HG03457 (cell line): ENCODE data around the gene MRPL27.
"Not testable (repeated sequence)": the region's sequence is repeated elsewhere in the genome, so short reads cannot be mapped to it uniquely, and the experiment has no call there.

Source experiments
- ATAC-seq: cut with Tn5 transposase; IDR thresholded peaks from one replicate; pipeline ENCODE4 v1.9.1; 2021; ENCODE audit warnings: moderate number of reproducible peaks; ENCODE audit not compliant: unreplicated experiment

MRPL27 gene

DNA sequence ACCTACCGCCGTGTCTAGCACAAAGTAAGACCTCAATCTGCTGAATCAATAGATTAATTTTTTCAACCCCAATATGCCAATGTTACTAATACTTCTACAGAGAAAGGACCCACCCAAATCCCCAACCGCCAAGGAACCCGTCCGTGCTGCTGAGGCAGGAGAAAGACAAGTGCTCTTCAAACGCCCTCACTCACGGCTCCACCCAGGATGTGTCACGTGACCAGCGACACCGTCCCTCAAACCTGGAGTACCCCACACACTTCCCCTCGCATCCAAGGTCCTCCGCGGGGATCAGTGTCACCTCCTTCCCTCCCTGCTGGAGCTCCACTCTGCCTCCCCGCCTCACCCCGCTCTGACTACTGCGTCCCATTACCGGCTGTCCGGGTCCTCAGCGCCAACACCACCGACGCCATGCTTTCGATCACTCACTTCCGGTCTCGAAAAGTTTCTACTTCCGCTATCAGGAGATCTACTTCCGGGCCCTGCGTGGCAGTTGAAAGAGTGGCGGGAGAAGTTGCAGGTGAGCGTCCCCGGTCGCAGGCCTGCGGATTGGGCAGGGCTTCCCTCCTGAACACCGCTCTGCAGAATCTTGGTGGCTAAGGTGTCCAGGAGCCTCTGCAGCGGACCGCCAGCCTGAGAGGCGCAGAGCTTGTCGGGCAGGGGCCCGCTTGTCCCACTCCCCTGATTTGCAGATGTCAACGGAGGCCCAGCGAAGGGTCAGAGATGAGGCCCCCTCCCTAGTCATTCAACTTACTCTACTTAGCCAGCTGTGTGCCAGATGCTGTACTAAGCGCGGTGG lies at the start of gene MRPL27, which contains the start of gene EME1:
Gene MRPL27, minus strand, starts transcription at position 427 of the 799 bp plus-strand sequence. Its CDS starts 14 bp downstream, at position 413.
Gene EME1, plus strand, starts transcription at position 472 of the 799 bp plus-strand sequence. CDS start 1,980 bp downstream, outside the sequence.
- peak; percentile 57 for ATAC-seq

DNA sequence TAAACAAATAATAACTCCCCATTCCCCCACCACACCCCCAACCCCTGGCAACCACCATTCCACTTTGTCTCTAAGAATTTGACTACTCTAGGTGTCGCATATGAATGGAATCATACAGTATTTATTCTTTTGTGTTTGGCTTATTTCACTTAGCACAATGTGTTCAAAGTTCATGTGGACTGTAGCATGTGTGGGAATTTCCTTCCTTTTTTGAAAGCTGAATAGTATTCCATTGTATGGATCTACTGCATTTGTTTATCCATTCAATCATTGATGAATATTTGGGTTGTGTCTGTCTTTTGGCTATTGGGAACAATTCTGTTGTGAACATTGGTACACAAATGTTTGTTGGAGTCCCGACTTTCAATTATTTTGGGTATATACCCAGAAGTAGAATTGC lies 49.8 kb upstream of the MRPL27 start:
- no peak for ATAC-seq

GRCh38 chr17:50421308-50422051 lies 48.5 kb upstream of the MRPL27 start:
- ATAC-seq = no peak

- ATAC-seq = no peak
Observed at GRCh38 chr17:50420419-50421112, 47.6 kb upstream of the MRPL27 start.

DNA sequence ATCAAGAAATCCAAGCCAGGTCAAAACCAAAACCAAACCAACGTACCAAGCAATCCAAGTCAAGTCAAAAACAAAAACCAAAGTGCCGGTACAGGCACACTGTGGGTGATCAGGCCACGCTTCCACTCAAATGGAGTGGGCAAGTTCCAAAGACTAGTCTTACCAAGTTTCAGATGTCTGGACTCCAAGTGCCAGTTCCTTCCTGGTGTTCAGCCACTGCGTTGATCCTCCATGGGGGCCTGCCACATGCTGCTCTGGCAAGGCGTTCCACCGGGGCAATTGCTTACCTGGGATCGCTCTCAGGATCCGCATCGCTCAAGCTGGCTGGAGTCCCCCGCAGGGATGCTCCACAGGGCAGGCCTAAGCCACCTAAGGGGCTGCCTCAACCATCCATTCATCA lies 46.6 kb upstream of the MRPL27 start:
- ATAC-seq = not testable (repeated sequence)

- no peak for ATAC-seq
Observed at GRCh38 chr17:50414808-50415207, 41.8 kb upstream of the MRPL27 start.

- no peak for ATAC-seq
Observed at GRCh38 chr17:50412188-50412732, 39.3 kb upstream of the MRPL27 start.

DNA sequence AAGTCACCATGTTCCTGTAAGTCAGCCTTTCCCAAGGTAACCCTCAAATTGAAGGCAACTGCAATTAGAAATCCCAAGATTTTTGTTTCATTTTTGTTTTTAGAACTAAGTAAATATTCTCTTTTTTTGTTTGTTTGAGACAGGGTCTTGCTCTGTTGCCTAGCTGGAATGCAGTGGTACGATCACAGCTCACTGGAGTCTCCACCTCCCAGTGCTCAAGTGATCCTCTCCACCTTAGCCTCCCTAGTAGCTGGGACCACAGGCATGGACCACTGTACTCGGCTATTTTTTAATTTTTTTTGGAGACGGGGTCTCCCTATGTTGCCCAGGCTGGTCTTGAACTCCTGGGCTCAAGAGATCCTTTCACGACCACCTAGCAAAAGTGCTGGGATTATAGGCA lies 34.9 kb upstream of the MRPL27 start:
- no peak for ATAC-seq

DNA sequence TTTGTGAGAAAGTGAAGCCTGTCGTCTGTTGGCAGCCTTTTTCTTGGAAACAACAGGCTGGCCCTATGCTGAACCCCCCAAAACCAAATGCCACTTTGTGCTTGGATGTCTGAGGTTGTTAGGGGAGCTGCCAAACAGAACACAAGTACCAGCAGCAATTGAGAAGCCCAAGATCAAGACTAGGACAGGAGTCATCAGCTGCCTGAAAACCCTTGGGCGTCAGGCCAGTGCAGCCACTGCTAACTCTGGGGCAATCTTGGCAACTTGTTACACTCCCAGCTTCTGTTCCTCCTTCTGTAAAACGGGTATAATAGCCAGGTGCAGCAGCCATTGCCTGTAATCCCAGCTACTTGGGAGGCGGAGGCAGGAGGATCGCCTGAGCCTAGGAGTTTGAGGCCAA lies 33.6 kb upstream of the MRPL27 start:
- ATAC-seq = no peak

DNA sequence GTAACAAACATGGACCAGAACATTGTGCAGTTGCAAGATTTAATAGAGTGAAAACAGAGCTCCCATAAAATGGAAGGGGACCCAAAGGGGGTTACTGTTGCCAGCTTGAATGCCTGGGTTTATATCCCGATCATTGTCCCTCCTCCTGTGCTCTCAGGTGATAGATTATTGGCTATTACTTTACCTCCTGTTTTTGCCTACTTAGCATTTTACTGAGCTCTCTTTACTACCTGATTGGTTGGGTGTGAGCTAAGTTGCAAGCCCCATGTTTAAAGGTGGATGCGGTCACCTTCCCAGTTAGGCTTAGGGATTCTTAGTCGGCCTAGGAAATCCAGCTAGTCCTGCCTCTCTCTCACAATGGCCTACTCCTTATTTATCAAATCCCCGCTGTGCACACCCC lies 32.4 kb upstream of the MRPL27 start:
- not testable (repeated sequence) for ATAC-seq

- not testable (repeated sequence) for ATAC-seq
Observed at GRCh38 chr17:50399591-50399990, 26.6 kb upstream of the MRPL27 start.

- ATAC-seq = not testable (repeated sequence)
Observed at GRCh38 chr17:50398672-50399071, 25.7 kb upstream of the MRPL27 start.

GRCh38 chr17:50397919-50398285 lies 24.9 kb upstream of the MRPL27 start:
- no peak for ATAC-seq

DNA sequence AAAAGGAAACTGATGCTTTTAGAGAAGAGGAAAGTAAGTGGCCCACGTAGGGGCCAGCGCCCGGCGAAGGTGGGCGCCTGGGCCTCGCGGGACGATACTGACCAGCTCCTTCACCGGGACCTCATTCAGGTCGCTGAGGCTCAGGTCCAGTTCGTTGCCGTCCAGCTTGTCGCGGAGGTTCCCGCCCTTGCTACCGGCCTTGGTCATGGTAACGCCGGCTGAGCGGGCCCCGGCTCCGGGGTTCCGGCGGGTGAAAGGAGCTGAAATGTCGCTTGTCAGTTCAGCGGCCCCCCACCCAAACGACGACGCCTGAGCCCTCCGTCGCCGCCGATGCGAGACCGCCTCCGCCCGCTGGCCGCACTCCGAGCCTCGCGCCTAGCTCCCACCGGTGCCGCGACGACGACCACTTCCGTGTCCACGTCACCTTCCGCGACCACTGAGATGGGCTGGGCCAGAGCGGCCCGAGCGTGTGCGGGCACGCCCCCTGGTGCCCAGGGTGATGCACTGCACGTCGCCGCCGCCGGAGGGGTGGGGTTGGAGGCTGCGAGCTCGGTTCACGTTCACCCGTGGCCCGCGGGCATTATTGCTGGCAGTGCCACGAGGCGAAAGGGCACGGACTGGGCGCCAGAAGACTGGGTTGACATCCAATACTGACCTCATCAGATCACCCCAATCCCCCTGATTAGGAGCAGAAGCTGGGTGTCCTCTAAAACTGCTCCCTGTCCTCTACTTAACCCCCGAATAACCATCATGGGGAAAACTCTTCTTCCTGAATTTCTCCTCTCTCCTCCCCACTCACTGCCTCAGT lies 24.3 kb upstream of the MRPL27 start, which contains the start of gene LRRC59:
Gene LRRC59, minus strand, starts transcription at position 413 of the 808 bp plus-strand sequence. Its CDS starts 206 bp downstream, at position 207.
- ATAC-seq = peak; percentile 79

- no peak for ATAC-seq
Observed at GRCh38 chr17:50396261-50397110, 23.5 kb upstream of the MRPL27 start.

GRCh38 chr17:50394711-50395110 lies 21.7 kb upstream of the MRPL27 start:
- no peak for ATAC-seq

DNA sequence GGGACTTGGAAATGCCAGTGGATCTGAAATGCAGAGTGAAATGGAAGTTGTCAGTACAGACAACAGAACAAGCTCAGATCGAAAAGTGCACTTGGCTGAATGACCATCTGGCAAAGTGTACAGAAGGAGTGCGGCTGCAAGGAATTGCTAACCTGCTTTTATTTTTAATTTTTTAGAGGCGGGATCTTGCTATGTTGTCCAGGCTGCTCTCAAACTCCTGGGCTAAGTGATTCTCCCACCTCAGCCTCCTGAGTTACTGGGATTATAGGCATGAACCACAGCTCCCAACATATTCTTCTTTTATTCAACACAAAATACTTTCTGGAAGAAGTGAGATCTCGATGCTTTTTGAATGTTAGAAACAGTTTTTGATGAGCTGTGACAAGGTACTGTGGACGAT lies 20.7 kb upstream of the MRPL27 start:
- no peak for ATAC-seq

DNA sequence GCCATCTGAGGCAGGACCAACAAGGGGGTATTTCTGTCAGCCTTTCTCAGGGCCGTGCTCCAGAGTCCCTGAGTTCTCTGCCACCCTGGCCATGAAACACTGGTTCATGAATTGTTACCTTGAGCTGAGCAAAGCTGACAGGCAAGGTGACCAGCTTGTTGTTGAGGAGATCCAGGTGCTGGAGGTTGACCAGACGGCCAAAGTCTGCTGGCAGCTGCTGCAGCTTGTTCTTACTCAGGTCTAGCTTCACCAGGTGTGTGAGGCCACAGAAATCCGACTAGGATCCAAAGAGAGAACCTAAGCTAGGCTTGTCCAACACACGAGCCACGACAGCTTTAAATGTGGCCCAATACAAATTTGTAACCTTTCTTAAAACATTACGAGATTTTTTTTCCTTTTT lies 19.6 kb upstream of the MRPL27 start:
- no peak for ATAC-seq

DNA sequence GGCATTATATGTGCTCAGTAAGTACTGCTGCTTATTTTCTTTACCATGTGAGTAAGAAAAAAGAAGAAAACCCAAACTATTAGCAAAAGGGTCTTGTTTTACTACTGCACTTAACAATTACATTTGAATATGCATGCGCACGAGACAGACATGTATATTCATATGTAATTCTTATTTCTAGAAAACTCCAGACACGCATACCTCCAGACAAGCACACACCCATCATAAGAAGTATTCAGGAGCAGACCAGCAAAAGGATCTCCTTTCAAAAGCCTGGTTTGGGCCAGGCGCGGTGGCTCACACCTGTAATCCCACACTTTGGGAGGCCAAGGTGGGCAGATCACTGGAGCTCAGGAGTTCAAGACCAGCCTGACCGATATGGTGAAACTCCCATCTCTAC lies 16.6 kb upstream of the MRPL27 start:
- ATAC-seq = no peak
